Activated CD8-positive, alpha-beta memory T cell treated with anti-CD3 and anti-CD28 coated beads, Interleukin-2, amount 50 U/mL, for 1 hour (primary cell): Measurements from ENCODE around the gene CDON.
"Not testable (repeated sequence)": the region's sequence is repeated elsewhere in the genome, so short reads cannot be mapped to it uniquely, and the experiment has no call there.

ENCODE experiments used
- DNase-seq: peaks from one replicate; pipeline ENCODE4 v3.0.0-alpha.2; 2020; ENCODE audit errors: extremely low read depth

The CDON gene

DNA sequence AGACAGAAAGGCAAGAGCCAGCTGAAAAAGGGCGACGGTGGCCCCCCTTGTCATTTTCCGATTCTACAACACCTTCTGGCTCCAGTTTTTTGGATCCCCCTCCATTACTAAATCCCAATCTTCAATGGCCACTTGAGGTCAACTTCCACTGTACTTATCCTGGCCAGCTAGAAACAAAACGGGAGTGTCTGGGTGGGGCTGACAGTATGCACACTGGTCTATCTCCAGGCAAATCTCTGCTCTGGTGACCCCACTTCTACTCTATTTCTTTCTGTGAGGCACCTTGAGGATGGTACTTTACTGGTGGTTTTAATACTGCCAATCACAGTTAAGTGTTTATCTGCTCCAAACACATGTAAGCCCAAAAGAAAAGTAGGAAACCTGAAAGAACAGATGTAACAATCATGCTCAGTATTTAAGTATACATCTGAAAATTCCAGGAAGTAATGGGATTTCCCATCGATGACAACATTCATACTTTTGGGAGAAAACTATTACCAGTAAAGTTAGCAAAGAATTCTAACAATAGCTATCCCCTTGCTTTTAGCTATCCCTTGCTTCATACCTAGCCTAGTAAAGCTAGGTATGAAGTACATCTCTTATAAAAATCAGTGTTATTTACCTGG is 16.0 kb downstream of the CDON start:
- no peak for DNase-seq

DNA sequence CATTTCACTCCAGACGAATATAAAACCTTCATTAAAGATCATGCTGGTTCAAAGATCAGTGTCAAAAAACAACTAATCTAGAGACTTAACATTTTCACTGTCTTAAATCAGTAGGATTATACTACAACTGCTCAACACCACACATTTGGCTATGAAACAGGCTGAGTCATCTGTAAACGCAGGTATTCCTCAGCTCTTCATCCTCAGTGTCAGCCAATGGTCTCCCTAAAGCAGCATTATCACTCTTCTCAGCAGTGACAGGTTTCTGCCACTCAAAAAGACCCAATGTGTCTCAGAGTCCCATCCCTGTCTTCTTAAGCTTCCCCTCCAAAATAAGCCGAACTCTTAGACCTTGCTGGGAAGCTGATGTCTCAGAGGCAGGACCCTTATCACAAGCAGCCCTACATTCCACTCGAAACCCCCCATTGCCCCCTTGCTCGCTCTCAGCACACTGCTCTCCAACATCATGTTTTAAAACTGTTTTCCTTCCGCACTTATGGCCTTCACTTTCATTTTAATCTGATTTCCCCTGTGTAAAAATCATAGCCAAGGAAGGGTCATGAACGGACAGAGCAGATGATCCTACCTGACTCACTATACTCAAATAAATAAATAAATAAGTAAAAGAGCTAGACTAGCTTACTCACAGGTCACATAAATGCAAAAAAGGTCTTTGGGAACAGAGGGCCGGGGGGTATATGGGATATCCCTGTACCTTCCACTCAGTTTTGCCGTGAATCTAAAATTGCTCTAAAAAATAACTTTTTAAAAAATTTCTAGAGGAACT is 23.0 kb downstream of the CDON start:
- no peak for DNase-seq

DNA sequence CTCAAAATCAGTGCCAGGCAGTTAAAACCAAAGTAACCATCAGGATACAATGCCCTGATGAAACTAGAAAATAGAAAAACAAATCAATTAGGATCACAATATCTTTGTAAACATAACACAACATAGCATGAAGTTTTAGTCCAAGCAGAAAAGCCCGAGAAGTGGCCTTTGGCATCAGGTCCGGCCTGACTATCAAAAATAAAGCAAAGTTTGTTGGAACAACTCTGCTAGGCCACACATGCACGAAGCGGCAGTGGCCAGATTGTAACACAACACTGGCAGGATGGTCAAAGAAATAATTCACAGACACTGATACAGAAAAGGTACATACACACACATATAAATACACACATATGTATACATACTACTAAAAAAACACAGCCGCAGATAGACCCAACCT is 26.9 kb downstream of the CDON start:
- no peak for DNase-seq

GRCh38 chr11:126034933-126035425 is 27.7 kb downstream of the CDON start:
- no peak for DNase-seq

DNA sequence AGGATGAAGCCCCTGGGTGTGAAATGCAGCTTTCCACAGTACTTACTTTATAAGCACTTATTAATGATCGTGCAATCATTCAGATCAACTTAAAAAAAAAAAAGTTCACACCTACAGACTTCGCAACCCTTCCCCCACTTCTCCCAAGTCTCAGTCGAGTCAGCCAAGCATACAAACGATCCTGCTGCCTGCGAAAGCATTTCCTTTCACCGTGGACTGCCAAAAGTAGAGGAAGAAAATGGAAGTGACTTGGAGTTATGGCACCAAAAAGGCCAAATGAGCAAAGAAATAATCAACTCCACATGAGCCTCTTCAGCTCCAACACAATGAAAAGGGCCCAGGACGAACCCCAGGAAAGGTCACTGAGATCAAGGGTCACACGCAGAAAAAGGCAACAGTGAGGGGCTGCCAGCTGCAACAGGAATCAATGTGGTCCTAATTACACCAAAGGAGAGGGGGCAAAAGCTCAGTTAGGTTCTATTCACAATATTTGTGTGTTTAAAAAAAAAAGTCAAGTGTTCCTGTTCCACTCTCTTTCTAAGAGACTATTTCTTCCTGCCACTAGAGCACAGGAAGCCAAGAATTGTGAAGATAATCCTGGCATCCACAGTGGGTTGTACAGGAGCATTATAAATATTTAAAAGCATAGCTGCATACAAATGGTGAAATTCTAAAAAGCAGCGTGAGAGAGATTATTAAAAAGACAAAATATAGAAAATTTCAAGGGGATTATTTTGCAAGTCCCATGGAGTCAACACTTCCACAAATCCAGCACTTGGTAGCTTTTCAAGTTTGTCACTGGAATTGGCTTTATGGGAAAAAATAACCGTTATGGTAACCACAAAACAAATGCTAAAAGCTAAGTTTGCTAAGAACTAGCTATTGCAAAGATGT is 28.4 kb downstream of the CDON start:
- DNase-seq, result no peak

- no peak for DNase-seq
Measured at GRCh38 chr11:126032375-126032774, 30.3 kb downstream of the CDON start.

GRCh38 chr11:126029805-126030204 is 32.9 kb downstream of the CDON start:
- no peak for DNase-seq

- no peak for DNase-seq
Measured at GRCh38 chr11:126029237-126029636, 33.4 kb downstream of the CDON start.

DNA sequence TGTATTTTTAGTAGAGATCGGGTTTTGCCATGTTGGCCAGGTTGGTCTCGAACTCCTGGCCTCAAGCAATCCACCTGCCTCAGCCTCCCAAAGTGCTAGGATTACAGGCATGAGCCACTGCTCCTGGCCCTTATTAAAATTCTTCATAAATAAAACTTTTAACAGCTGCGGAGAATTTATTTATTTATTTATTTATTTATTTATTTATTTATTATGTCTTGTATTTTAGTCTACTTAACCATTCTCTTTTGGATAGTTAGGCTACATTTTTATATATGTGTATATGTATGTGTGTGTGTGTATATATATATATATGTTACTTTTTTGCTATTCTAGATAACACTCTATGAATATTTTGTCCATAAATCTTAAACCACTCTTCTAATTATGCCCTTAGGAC is 34.1 kb downstream of the CDON start:
- DNase-seq, result not testable (repeated sequence)

- DNase-seq, result no peak
Measured at GRCh38 chr11:126026579-126026978, 36.1 kb downstream of the CDON start.

- DNase-seq, result no peak
Measured at GRCh38 chr11:126025822-126026221, 36.8 kb downstream of the CDON start.

- DNase-seq, result no peak
Measured at GRCh38 chr11:126024123-126024522, 38.5 kb downstream of the CDON start.

DNA sequence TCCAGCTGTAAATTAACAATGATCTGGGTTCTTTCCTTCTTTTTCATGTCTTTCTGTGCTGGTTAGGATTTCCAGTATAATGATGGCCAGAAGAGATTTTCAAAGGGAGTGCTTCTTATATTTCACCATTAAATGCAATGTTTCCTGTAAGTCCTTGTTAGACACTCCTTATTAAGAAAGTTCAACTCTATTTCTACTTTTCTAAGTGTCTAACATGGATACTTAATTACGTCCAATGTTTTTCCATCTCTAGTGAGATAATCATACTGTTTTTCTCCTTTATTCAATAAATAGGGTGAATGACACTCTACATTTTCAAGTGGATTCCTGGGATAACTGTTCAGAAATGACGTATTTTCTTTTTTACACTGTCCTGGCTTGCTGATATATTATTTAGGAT is 49.8 kb downstream of the CDON start:
- no peak for DNase-seq

DNA sequence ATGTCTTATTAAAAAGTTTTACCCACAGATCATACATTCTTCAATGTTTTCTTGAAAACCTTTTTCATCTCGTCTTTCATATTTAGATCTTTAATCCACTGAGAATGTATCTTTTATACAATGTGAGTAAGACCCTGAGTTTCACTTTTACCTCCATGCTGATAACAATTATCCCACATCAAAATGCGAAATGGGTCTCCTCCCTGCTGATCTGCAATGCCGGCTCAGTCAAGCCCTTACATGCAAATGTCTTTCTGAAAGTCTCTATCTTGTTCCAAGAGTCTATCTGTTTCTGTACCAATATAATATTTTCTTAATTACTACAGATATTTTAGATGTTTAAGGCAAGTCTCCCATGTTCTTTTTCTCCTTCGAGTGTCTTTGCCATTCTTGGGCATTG is 50.9 kb downstream of the CDON start:
- DNase-seq, result no peak

- no peak for DNase-seq
Measured at GRCh38 chr11:126011265-126011664, 51.4 kb downstream of the CDON start.

GRCh38 chr11:126008956-126009355 is 53.7 kb downstream of the CDON start:
- DNase-seq, result no peak

DNA sequence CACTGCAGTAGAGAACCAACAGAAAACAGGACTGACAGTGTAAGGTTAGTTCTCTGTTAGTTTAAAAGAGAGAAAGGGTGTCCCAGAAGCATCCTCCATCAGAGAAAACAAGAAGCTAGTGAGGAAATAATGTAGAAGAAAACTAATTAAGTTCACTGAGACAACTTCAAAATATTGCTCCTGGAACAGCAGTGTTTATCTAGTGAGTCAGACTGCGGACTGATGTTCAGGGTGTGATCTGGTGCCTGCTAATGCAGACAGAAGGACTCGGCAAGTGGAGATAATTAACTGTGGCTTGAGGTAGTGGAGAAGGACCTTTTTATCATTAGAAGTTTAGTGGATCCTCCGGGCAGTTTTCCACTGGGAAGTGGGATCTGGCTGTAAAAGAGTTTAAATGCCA is 55.4 kb downstream of the CDON start:
- DNase-seq, result no peak

DNA sequence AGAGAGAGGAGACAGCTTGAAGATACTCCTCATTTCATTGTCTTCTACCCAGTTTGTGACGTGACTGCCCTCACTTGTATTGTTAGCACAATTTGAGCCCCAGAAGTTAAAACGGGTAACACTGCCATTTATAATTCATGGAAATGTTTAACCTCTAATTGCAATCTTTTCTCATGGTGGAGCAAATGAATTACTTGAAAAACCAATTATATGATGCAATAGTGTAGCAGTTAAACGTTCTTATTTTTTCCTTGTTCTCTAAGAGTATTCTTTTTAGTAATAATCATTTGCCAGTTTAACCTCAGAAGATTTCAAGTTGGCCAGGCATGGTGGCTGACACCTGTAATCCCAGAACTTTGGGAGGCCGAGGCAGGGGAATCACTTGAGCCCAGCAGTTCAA is 56.6 kb downstream of the CDON start:
- DNase-seq, result no peak

DNA sequence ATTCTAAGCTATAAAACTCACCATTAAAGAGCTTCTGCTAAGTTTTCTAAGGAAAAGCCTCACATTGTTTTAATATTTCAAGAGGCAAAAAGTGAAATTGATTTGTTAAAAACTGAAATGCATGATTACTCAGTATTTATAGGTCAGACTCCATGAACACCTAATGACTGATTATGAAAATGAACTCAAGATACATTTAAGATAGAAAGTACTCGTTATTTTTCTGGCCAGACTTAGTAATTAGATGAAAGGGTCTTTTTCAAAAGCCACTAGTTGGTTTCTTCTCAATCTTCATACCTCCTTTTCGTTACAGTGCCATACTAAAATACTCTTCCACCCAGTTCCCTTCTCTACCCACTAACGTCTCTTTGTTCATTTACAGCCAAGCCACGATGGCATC is 60.5 kb downstream of the CDON start:
- no peak for DNase-seq

DNA sequence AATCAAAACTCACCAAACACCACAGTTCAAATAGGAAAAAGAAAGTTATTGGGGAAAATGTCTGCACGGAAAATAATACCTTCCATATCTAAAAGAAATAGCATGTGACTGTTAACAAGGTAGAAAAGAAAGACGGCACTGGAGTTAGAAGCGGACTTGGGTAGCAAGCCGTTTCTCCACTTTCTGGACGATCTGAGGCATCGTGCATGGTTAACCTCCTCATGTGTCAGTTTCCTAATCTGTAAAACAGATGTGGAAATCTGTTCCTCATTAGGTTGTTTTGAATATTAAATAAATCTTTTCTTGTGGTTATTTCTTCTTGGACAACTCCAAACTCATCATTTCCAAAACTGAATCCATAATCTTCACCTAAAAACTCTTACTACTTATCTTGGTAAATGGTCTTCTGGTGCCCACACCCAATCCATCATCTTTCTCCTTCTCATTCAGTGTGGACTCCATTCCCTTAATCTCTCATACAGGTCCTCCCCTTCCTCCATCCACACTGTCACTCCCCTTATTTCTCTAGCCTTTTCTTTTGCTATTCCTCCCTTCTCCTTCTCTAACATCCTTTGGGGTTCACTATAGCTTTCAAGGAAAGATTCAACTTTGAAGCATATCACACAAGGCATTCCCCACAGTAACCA is 63.3 kb downstream of the CDON start:
- DNase-seq, result no peak

- DNase-seq, result no peak
Measured at GRCh38 chr11:125998267-125998666, 64.4 kb downstream of the CDON start.

DNA sequence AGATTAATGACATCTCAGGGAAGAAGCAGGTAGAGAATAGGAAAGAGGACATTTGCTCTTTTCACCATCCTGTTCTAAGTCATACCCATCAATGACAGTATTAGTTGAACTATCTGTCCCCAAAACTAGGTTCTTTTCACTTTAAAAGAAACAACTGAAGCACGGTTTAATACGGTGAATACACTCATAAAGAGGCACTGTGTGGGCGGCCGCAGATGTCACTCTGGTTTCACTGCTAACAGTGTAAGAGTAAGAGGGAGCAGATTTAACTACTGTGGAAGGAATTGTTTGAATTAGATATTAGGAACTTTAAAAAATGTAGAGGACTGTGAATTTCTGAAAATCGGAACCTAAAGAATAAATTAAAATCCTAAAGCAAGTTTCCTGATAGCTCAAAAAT is 67.4 kb downstream of the CDON start:
- no peak for DNase-seq
